Stimulated activated CD8-positive, alpha-beta memory T cell treated with anti-CD3 and anti-CD28 coated beads, Interleukin-12 subunit alpha, Interleukin-12 subunit beta, amount 100 ng/mL, for 1 hour (primary cell): Measurements from ENCODE around the gene OR4P4.

Source experiments
- DNase-seq: peaks from one replicate; pipeline ENCODE4 v3.0.0-alpha.2; 2020; ENCODE audit warnings: low read depth

Gene OR4P4

GRCh38 chr11:55634813-55635212 lies at the start of gene OR4P4:
Gene OR4P4 (plus strand): TSS chr11:55635113.
- DNase-seq = no peak

- DNase-seq = no peak
Measured at GRCh38 chr11:55607545-55607944, 27.4 kb upstream of the OR4P4 start, which contains the start of gene OR4C11. Gene OR4C11 (minus strand): TSS chr11:55607645. CDS start chr11:55604373, 3,272 bp downstream.

- DNase-seq = no peak
Measured at GRCh38 chr11:55624531-55624930, 10.4 kb upstream of the OR4P4 start.

- no peak for DNase-seq
Measured at GRCh38 chr11:55648027-55648426, 13.1 kb downstream of the OR4P4 start, which contains the start of gene OR4S2. Gene OR4S2 (plus strand): TSS chr11:55648327. CDS start chr11:55650904, 2,577 bp downstream.

- DNase-seq = no peak
Measured at GRCh38 chr11:55652560-55652959, 17.6 kb downstream of the OR4P4 start.

- DNase-seq = no peak
Measured at GRCh38 chr11:55655096-55655495, 20.2 kb downstream of the OR4P4 start.

- DNase-seq = no peak
Measured at GRCh38 chr11:55658031-55658573, 23.2 kb downstream of the OR4P4 start.

GRCh38 chr11:55658608-55659007 lies 23.7 kb downstream of the OR4P4 start:
- DNase-seq = no peak

GRCh38 chr11:55661901-55662300 lies 27.0 kb downstream of the OR4P4 start, which contains the start of gene OR4C6:
Gene OR4C6 (plus strand): TSS chr11:55662201. CDS start chr11:55665167, 2,966 bp downstream.
- no peak for DNase-seq

- no peak for DNase-seq
Measured at GRCh38 chr11:55669376-55669775, 34.5 kb downstream of the OR4P4 start.

- DNase-seq = no peak
Measured at GRCh38 chr11:55673860-55674259, 38.9 kb downstream of the OR4P4 start.
